ENCODE measurements around the gene LRBA.

Gene LRBA

DNA sequence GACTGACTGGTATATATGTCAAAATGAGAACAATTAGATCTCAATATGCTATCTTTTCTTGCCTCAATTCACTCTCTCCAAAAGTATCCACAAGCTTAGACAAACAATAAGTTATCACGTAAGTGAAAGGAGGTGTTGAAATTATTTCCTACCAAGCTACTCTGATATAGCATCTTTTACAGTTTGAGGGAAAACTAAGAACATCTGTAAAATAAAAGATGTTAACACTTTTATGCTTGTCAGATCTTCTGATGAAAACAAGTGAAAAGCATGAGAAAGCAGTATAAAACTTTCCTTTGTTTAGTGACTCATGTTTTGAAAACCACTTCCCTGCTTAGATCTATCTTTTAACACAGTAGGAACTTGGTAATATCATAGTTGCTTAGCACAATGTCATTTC lies 441.6 kb downstream of the LRBA start:
- DNase-seq: no peak
- H3K4me3 ChIP-seq (ENCODE audit: low read depth in 1 of 2, low read length in 2 of 2): no peak overlapping the region
- ATAC-seq (ENCODE audit: insufficient read depth, low read depth): no peak
- H3K9ac ChIP-seq (ENCODE audit: low read depth, low read length): no peak overlapping the region
- no peaks in the 10 kb centered on the region for H4K20me1 ChIP-seq (ENCODE audit: insufficient read depth, low read length)
- no peaks in the 10 kb centered on the region for H3K4me1 ChIP-seq (ENCODE audit: insufficient read depth, low read length)
- H3K4me2 ChIP-seq (ENCODE audit: insufficient read depth, low read length): no peak overlapping the region
- no peaks in the 10 kb centered on the region for H3K79me2 ChIP-seq (ENCODE audit: insufficient read depth, low read length)
- no peak overlapping the region for H2AFZ ChIP-seq (ENCODE audit: low read depth, low read length)
- H3K36me3 ChIP-seq (ENCODE audit: insufficient read depth, low read length): no peaks in the 10 kb centered on the region
- no peaks in the 10 kb centered on the region for H3K9me3 ChIP-seq (ENCODE audit: insufficient read depth, low read length, severe bottlenecking)
- H3K27me3 ChIP-seq (ENCODE audit: insufficient read depth, low read length, poor library complexity): no peaks in the 10 kb centered on the region
- TF ChIP-seq, protein P1, sequence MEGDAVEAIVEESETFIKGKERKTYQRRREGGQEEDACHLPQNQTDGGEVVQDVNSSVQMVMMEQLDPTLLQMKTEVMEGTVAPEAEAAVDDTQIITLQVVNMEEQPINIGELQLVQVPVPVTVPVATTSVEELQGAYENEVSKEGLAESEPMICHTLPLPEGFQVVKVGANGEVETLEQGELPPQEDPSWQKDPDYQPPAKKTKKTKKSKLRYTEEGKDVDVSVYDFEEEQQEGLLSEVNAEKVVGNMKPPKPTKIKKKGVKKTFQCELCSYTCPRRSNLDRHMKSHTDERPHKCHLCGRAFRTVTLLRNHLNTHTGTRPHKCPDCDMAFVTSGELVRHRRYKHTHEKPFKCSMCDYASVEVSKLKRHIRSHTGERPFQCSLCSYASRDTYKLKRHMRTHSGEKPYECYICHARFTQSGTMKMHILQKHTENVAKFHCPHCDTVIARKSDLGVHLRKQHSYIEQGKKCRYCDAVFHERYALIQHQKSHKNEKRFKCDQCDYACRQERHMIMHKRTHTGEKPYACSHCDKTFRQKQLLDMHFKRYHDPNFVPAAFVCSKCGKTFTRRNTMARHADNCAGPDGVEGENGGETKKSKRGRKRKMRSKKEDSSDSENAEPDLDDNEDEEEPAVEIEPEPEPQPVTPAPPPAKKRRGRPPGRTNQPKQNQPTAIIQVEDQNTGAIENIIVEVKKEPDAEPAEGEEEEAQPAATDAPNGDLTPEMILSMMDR (IDR thresholded peaks at IDR 0.05; ENCODE audit: borderline replicate concordance, extremely low read depth, low read length, poor library complexity, severe bottlenecking): no peak
- TF ChIP-seq EZH2 (IDR thresholded peaks at IDR 0.05; ENCODE audit: borderline replicate concordance, low read depth, low read length, severe bottlenecking): no peak
- H3K27ac ChIP-seq (ENCODE audit: low read length): no peak overlapping the region

DNA sequence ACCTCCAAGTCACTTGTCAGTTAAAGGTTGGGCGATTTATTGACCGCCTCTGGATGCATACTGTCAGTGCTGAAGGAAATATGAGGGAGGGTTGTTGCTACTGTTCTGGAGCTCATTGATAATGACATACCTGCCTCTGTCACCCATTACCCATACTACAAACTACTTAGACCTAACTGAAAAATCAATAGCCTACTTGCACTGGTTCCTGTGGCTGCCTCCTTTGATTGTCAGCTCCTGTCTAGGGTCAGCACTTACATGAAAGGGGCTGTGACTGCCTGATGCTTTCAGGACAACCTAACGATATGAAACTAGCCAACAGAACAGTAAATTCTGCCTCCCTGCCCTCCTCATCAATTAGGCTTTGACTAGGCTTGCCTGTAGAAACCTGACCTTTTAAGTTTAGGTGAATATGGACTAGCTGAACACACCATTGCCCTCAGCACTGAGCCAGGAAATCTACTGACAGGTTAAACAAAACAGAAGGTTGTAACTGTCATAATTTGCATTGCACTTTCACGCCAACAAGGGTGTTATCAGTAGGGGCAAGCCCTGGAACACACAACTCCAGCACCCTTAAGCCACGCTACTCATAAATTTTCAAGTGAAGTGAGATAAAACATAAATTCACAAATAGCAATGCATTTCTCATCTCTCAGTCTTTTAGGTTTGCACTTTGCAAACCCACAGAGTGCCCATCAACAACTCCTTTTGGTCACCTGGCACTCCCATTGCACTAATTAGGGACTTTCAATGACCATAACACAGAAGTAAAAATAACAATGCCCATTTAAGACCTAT lies 442.2 kb downstream of the LRBA start:
- H2AFZ ChIP-seq (ENCODE audit: low read depth, low read length): no peak overlapping the region
- H3K36me3 ChIP-seq (ENCODE audit: insufficient read depth, low read length): no peaks in the 10 kb centered on the region
- no peak for TF ChIP-seq EZH2 (IDR thresholded peaks at IDR 0.05; ENCODE audit: borderline replicate concordance, low read depth, low read length, severe bottlenecking)
- TF ChIP-seq, protein P1 (IDR thresholded peaks at IDR 0.05; ENCODE audit: borderline replicate concordance, extremely low read depth, low read length, poor library complexity, severe bottlenecking): no peak
- no peaks in the 10 kb centered on the region for H3K79me2 ChIP-seq (ENCODE audit: insufficient read depth, low read length)
- H4K20me1 ChIP-seq (ENCODE audit: insufficient read depth, low read length): no peaks in the 10 kb centered on the region
- no peak overlapping the region for H3K4me3 ChIP-seq (ENCODE audit: low read depth in 1 of 2, low read length in 2 of 2)
- no peak overlapping the region for H3K9ac ChIP-seq (ENCODE audit: low read depth, low read length)
- no peaks in the 10 kb centered on the region for H3K4me1 ChIP-seq (ENCODE audit: insufficient read depth, low read length)
- DNase-seq: no peak
- no peaks in the 10 kb centered on the region for H3K27me3 ChIP-seq (ENCODE audit: insufficient read depth, low read length, poor library complexity)
- H3K27ac ChIP-seq (ENCODE audit: low read length): no peak overlapping the region
- no peak for ATAC-seq (ENCODE audit: insufficient read depth, low read depth)
- H3K9me3 ChIP-seq (ENCODE audit: insufficient read depth, low read length, severe bottlenecking): no peaks in the 10 kb centered on the region
- H3K4me2 ChIP-seq (ENCODE audit: insufficient read depth, low read length): no peak overlapping the region

DNA sequence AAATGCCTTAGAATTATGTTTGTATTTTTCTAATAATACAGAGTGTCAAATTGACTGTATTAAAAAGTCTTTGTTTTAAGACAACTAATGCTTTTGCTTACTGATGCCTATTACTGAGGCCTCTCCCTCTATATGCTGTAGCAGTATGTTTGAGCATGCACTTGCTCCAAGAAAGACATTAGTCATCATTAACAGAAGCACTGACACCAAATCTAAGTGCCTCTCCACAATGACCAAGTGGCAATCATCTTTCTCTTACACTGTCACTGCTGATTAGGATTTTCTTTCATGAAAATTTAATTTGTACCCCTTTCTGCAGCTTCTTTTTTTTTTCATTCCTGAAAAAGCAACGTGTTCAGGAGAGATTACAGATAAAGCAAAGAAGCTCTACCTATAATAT lies 444.2 kb downstream of the LRBA start:
- Histone ChIP-seq H3K9me3 (ENCODE audit: insufficient read depth, low read length, severe bottlenecking) (no peaks in the 10 kb centered on the region), H3K79me2 (ENCODE audit: insufficient read depth, low read length) (no peaks in the 10 kb centered on the region), H3K27ac (ENCODE audit: low read length) (no peak overlapping the region), H3K4me3 (ENCODE audit: low read depth in 1 of 2, low read length in 2 of 2) (no peak overlapping the region), H3K36me3 (ENCODE audit: insufficient read depth, low read length) (no peaks in the 10 kb centered on the region), H3K4me2 (ENCODE audit: insufficient read depth, low read length) (no peak overlapping the region), H3K9ac (ENCODE audit: low read depth, low read length) (no peak overlapping the region), H2AFZ (ENCODE audit: low read depth, low read length) (no peak overlapping the region), H3K27me3 (ENCODE audit: insufficient read depth, low read length, poor library complexity) (no peaks in the 10 kb centered on the region), H3K4me1 (ENCODE audit: insufficient read depth, low read length) (no peaks in the 10 kb centered on the region), H4K20me1 (ENCODE audit: insufficient read depth, low read length) (no peaks in the 10 kb centered on the region)
- DNase-seq: no peak
- no peak for ATAC-seq (ENCODE audit: insufficient read depth, low read depth)
- TF ChIP-seq, protein P1 (IDR thresholded peaks at IDR 0.05; ENCODE audit: borderline replicate concordance, extremely low read depth, low read length, poor library complexity, severe bottlenecking): no peak
- TF ChIP-seq EZH2 (IDR thresholded peaks at IDR 0.05; ENCODE audit: borderline replicate concordance, low read depth, low read length, severe bottlenecking): no peak
